Type B pancreatic cell (in vitro differentiated cells): ENCODE data around the gene ANKS1A. TPM values are rescaled to one million over a fixed set of nuclear protein-coding genes. Genes with fewer than 3 reads are reported as not detected.
A peak's percentile ranks its signal among the peaks of the same experiment; 100 is the strongest.

ENCODE experiments used
- DNase-seq: peaks from one replicate; pipeline ENCODE4 v3.0.0; 2021; ENCODE audit warnings: mixed read lengths; ENCODE audit not compliant: unreplicated experiment; ENCODE audit errors: extremely low spot score
- H3K27ac Mint-ChIP-seq: 2 replicates; pipeline ENCODE4 v1.8.0; 2021; ENCODE audit warnings: mild to moderate bottlenecking, mixed read lengths
- H3K27me3 Mint-ChIP-seq: 2 replicates; pipeline ENCODE4 v1.8.0; 2021; ENCODE audit warnings: mixed read lengths
- H3K36me3 Mint-ChIP-seq: 2 replicates; pipeline ENCODE4 v1.8.0; 2021; ENCODE audit warnings: mixed read lengths
- H3K4me1 Mint-ChIP-seq: one replicate; pipeline ENCODE4 v1.8.0; 2021; ENCODE audit warnings: mixed read lengths; ENCODE audit not compliant: unreplicated experiment
- H3K4me3 Mint-ChIP-seq: 2 replicates; pipeline ENCODE4 v1.8.0; 2021; ENCODE audit warnings: mild to moderate bottlenecking, mixed read lengths
- H3K9me3 Mint-ChIP-seq: 2 replicates; pipeline ENCODE4 v1.8.0; 2021; ENCODE audit warnings: mixed read lengths
- total RNA-seq: library from RNA; stranded (reverse); gene quantifications from 2 replicates; pipeline ENCODE4 v1.2.1, GENCODE V29; 2021; ENCODE audit warnings: low replicate concordance
- TF ChIP-seq, protein P1 (sequence below): fragments of 200-600 bp; sonication (generic); conservative IDR thresholded peaks from 2 replicates; pipeline ENCODE4 v1.5.0; 2021; ENCODE audit warnings: antibody characterized with exemption, mild to moderate bottlenecking

ANKS1A gene
- total RNA-seq, 1 donor from 2014 or later: 28.0 TPM

DNA sequence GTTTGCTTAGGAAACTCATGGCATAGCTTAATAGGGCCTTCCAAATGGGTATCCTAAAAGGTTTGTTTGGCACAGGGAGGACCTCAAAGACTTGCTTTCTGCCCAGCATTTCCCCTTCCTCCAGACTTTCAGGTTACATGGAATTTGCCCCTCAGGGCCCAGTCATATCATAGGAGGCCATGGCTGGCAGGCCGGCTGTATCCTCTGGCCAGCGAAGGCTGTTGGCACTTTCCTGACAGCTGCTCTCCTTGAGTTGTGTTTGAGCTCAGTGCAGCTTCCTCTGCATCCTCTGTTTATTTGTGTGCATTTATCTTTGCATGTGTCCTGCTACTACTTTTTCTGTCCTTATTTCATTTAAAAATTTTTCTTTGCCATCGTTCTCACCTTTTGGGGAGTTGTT, 90.9 kb downstream of the ANKS1A start:
- H3K36me3 Mint-ChIP-seq: peaks cover 11% of the 10 kb centered on the region
- no peaks in the 10 kb centered on the region for H3K27me3 Mint-ChIP-seq
- H3K9me3 Mint-ChIP-seq: no peaks in the 10 kb centered on the region
- no peak overlapping the region for H3K4me3 Mint-ChIP-seq
- TF ChIP-seq, protein P1, sequence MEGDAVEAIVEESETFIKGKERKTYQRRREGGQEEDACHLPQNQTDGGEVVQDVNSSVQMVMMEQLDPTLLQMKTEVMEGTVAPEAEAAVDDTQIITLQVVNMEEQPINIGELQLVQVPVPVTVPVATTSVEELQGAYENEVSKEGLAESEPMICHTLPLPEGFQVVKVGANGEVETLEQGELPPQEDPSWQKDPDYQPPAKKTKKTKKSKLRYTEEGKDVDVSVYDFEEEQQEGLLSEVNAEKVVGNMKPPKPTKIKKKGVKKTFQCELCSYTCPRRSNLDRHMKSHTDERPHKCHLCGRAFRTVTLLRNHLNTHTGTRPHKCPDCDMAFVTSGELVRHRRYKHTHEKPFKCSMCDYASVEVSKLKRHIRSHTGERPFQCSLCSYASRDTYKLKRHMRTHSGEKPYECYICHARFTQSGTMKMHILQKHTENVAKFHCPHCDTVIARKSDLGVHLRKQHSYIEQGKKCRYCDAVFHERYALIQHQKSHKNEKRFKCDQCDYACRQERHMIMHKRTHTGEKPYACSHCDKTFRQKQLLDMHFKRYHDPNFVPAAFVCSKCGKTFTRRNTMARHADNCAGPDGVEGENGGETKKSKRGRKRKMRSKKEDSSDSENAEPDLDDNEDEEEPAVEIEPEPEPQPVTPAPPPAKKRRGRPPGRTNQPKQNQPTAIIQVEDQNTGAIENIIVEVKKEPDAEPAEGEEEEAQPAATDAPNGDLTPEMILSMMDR: no peak
- no peak for DNase-seq
- H3K27ac Mint-ChIP-seq: no peak overlapping the region
- peaks cover 4% of the 10 kb centered on the region for H3K4me1 Mint-ChIP-seq

DNA sequence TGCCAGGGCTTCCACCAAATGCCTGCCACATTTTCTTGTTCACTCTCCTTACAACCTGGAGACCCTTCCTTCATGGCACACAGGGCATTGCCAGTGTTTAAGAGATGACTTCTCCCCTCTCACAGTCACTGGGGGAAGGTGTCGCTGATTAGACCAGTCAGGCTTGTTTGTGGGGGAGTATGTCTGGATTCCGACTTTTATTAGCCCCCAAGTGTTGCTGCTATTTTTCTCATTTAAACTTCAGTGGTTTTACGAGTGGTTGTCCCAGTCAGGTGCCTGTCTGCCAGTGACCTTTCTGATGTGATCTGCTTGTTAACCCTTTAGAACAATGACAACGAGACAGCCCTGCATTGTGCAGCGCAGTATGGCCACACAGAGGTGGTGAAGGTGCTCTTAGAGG, 92.3 kb downstream of the ANKS1A start:
- H3K27me3 Mint-ChIP-seq: no peaks in the 10 kb centered on the region
- H3K27ac Mint-ChIP-seq: no peak overlapping the region
- TF ChIP-seq, protein P1: no peak
- peaks cover 11% of the 10 kb centered on the region for H3K36me3 Mint-ChIP-seq
- no peaks in the 10 kb centered on the region for H3K9me3 Mint-ChIP-seq
- H3K4me3 Mint-ChIP-seq: no peak overlapping the region
- DNase-seq: no peak
- H3K4me1 Mint-ChIP-seq: peaks cover 4% of the 10 kb centered on the region

DNA sequence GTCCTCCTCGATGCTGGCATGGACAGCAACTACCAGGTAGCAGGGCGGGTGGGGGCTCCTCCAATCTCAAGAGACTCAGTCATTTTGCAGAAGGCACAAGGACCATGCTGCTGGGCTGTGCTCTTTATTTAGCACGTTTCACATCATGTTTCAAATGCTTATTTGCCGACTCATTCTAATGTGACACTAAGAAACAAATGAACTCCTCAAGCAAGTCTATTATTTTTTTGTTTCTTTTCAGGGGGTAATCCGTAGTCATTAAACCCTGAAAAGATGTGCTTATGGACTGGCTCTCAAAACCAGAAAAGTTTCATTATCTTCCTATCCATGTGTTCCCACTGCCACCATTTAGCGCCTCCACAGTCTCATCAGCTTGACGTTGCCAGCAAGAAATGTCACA, 92.9 kb downstream of the ANKS1A start:
- Mint-ChIP-seq H3K36me3 (peaks cover 11% of the 10 kb centered on the region), H3K27ac (peak overlapping the region; percentile 14), H3K27me3 (no peaks in the 10 kb centered on the region), H3K9me3 (no peaks in the 10 kb centered on the region), H3K4me3 (no peak overlapping the region), H3K4me1 (peaks cover 5% of the 10 kb centered on the region)
- DNase-seq: no peak
- TF ChIP-seq, protein P1: no peak

DNA sequence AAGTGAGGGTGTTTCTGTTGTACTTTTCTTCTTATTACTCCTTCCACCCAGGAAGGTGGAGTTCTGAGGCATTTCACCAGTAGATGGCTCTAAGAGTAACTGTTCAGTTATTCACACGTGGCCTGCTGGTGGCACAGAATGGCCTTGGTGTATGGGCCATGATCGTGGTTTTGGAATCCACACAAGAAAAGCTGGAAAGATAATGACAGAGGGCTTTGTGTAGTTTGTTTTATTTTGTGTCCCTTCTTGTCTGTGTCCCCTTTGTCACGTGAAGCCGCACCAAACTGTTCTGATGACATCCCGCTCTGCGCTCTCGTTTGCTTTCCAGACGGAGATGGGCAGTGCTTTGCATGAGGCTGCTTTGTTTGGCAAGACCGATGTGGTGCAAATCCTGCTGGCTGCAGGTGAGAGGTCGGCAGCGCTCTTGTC, 93.4 kb downstream of the ANKS1A start:
- DNase-seq: no peak
- no peaks in the 10 kb centered on the region for H3K27me3 Mint-ChIP-seq
- no peak overlapping the region for H3K4me3 Mint-ChIP-seq
- peak overlapping the region; percentile 14 for H3K27ac Mint-ChIP-seq
- TF ChIP-seq, protein P1: peak; percentile 44
- H3K4me1 Mint-ChIP-seq: peaks cover 7% of the 10 kb centered on the region
- H3K36me3 Mint-ChIP-seq: peaks cover 11% of the 10 kb centered on the region
- no peaks in the 10 kb centered on the region for H3K9me3 Mint-ChIP-seq

DNA sequence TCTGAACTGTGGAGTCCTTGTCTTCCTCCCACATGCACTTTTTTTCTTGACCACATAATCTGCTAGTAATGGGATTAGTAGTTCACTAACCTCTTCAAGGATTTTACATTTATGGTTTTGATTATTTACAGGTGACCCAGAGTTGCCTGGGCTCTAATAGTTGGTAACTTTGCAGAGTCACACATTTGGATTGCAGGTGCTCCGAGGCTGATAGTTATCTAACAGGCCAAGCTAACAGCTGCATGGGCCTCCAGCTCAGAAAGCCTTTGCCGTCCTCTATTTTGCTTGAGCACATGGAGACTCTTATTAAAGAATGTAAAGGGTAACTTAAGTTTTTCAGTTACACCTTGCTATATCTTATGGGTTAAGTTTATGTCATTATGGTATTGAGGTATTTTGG, 95.4 kb downstream of the ANKS1A start:
- Mint-ChIP-seq H3K9me3 (no peaks in the 10 kb centered on the region), H3K4me1 (peaks cover 7% of the 10 kb centered on the region), H3K36me3 (peaks cover 15% of the 10 kb centered on the region), H3K27ac (no peak overlapping the region), H3K27me3 (no peaks in the 10 kb centered on the region), H3K4me3 (no peak overlapping the region)
- TF ChIP-seq, protein P1: no peak
- no peak for DNase-seq

DNA sequence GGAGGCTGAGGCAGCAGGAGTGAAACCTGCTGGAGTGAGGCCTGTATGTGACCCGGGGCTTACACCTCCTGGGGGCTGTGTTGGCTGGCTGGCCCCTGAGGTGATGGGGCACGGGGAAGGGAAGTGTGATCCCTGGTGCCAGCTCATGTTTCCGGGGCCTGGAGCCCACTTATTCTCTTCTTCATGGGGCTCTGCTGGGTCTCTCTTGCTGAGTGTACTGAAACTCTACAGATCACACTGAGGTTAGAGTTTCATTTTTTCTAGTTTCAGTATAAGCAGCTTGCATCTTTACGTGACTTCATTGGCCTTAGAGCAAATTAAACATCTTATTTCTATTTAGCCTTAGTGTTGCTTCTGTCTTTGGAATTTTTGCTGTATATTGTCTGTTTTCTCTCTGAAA, 96.2 kb downstream of the ANKS1A start:
- no peaks in the 10 kb centered on the region for H3K9me3 Mint-ChIP-seq
- TF ChIP-seq, protein P1: no peak
- no peaks in the 10 kb centered on the region for H3K27me3 Mint-ChIP-seq
- H3K36me3 Mint-ChIP-seq: peaks cover 17% of the 10 kb centered on the region
- no peak overlapping the region for H3K4me3 Mint-ChIP-seq
- no peak overlapping the region for H3K27ac Mint-ChIP-seq
- H3K4me1 Mint-ChIP-seq: peaks cover 7% of the 10 kb centered on the region
- DNase-seq: no peak
